Suppressor macrophage (primary cell): ENCODE data around the gene DNAH3.

Source experiments
- DNase-seq, 4 experiments: peaks; one replicate each; pipeline ENCODE4 v3.0.0-alpha.2; 2020 to 2022

The DNAH3 gene

DNA sequence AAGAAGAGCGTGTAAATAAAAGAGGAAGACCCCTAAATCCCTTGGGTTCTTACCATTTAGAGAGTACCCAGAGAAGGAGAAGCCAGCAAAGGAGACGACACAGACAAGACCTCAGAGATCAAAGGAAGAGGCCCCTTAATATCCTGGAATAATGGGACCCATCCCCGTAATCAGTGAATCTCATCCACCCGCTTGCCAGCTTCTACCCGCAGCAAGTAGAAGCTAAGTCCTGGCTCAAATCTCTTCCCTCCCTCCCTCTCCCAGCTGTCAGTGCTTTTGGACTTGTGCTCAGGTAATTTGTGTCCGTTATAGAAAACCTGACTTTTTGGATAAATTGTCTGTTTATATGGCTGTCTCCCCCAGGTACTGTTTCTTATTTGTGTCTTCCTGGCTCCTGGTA is 248.2 kb downstream of the DNAH3 start:
- DNase-seq = no peak

DNA sequence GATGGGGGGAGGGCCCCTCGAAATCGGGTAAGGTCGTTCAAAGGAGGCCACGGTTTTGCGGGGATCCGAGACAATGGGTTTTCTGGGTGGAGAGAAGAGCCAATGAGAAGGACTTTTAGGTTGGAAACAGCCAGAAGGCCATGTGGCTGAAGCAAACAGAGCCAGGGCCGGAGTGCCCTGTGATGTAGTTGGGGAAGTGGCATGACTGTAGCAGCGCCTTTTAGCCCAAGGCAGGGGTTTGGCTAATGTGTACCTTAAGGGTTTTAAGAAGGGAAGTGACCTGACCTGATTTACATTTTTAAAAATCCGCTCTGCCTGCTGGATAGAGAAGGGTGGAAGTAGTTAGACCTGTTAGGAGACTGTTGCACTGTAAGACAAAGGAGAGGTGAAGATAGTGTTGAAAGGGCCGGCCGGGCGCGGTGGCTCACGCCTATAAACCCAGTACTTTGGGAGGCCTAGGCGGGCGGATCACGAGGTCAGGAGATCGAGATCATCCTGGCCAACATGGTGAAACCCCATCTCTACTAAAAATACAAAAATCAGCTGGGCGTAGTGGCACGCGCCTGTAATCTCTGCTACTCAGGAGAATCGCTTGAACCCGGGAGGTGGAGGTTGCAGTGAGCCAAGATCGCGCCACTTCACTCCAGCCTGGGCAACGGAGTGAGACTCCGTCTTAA is 249.1 kb downstream of the DNAH3 start:
- DNase-seq = peak; percentile 71 to 81 (median 76)

DNA sequence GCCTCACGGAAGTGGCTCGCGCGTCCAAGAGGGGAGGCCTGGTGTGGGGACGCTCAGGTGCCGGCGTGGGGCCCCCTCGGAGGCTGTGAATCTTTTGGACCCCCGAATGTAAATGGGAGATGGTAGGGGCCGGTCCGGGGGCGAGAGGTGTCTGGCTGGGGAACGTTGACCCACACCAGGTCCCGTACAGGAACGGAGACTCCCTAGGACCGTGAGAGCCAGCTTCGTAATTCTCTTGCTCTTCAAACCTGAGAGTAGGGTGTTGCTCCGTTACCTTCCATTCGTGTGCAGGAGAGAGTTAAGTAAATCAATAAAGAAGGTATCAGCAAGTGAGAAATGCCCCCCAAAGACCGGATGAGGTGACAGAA is 249.6 kb downstream of the DNAH3 start:
- DNase-seq = no peak

DNA sequence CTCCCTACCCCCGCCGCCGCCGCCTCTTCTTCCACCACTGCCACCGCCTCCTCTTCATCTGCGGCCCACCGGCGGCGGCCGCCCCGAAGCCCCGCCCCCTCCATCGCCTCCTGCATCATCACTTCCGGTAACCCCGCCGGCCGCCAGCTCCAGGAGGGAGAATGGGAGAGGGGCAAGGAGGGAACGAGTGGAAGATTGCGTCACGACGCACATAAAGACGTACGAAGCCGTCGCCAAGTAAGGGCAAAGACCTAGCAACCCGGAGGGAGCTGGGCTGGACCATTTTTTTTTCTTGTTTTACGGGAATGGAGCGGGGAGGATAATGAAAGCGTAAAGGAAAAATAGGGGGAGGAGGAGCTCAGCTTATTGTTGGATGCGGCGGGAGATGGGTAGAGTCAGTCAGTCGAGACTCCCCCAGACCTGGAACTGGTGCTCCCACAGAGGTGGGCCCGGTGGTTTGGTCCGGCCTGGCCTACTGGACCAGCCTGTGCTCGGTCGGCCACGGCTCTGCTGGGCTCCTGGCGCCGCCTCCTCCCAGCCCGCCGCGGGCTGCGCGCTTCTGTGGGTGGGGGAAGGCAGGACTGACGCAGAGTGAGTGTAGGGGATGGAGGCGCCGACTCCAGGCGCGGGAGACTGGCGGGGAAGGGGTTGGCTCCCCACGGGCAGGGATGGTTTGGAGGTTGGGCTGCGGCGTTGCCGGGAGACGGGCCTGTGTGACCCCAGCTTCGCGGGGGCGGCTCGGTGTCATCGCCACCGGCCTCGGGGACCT is 250.2 kb downstream of the DNAH3 start, which contains the start of the genes DCUN1D3 and LYRM1:
DCUN1D3 (minus strand) TSS at position 60 of the 769 bp plus-strand sequence. CDS start 37,820 bp downstream, outside the sequence.
LYRM1 (plus strand) TSS at position 473 of the 769 bp plus-strand sequence. CDS start 14,785 bp downstream, outside the sequence.
- peak; percentile 94 to 98 (median 97) for DNase-seq

DNA sequence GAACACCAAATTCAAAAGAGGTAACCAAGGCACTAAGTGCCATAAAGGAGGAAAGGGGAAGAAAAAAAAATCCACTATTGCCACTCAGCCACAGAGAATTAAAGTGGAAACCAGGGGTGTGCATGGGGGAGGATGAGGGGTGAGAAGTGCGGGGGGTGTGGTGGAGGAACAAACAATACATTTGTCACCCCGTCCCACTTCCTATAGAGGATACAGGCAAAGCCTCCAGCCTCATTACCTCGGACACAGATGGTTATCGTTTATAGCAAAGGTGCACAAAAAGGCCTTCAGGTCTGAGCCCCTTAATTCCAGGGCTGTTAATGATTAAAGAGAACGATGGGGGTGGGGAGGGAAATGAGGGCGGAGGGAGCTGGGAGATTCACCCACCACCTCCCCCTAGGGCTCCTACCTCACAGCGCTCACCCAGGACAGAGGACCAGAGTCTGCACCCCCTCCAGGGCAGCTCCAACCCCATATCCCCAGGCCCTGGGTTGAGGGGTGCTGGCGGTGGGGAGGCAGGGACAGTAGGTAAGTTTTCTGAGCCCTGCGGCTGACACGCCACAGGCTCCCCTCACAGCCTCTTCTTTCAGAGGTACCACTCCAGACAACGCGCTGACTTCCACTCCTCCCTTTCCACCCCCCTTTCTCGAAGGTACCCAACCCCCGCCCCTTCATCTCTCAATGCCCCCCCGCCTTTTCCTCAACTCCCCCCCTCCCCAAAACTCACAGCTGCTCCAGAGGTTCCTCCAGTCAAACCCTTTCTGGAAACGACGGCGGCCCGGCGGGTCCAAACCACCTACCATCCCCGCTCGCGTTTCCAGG is 251.0 kb downstream of the DNAH3 start:
- peak in 2 of 4 experiments; percentile 32 to 34 for DNase-seq

- no peak for DNase-seq
Measured at GRCh38 chr16:20899071-20899470, 251.6 kb downstream of the DNAH3 start.

DNA sequence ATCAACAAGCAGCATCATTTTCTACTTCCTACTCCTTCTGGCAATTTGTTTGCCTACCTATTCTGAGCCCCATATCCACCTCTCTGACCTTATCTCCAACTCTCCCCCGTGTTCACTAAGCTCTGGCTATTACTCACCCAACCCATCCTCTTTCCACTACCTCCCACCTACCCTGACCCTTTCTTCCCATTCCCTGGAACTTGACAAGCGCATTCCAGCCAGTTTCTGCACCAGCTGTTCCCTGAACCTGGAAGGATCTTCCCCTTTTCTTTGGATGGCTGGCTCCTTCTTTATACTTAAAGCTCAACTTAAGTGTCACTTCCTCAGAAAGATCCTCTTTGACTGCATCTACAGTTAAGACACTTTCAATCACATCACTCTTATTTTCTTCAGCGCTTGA is 252.7 kb downstream of the DNAH3 start:
- DNase-seq = peak in 3 of 4 experiments; percentile 30 to 51 (median 50)

- DNase-seq = peak; percentile 57 to 86 (median 74)
Measured at GRCh38 chr16:20897253-20897897, 253.3 kb downstream of the DNAH3 start.

GRCh38 chr16:20894388-20894787 is 256.3 kb downstream of the DNAH3 start:
- DNase-seq = no peak

GRCh38 chr16:20889625-20890275 is 260.9 kb downstream of the DNAH3 start:
- DNase-seq = no peak

GRCh38 chr16:20887207-20887606 is 263.4 kb downstream of the DNAH3 start:
- DNase-seq = peak in 1 of 4 experiments; percentile 44

DNA sequence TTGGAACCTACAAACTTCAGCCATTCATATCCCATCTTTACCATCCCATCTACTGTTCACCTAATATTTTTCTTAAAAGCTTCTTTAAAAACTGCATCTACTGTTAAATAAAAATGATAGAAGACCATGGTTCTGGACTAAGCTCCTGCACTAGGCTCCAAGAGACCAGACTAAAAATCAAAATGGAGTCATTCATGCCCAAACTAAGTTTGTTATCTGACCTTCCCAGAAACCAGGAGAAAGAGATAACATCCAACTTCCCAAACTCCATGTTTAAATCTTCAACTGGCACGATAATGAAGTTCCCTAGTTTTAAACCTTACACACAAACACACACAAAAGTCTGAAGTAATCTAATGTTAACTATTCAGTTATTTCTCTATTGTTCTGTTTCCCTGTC is 264.3 kb downstream of the DNAH3 start:
- DNase-seq = no peak

GRCh38 chr16:20884240-20884556 is 266.4 kb downstream of the DNAH3 start:
- DNase-seq = peak; percentile 43 to 69 (median 64)

GRCh38 chr16:20883554-20884239 is 266.9 kb downstream of the DNAH3 start:
- DNase-seq = no peak
